GM10847 (cell line): ENCODE measurements around the gene TEPSIN.

ENCODE experiments used
- POLR2A ChIP-seq: IDR thresholded peaks from 2 replicates; pipeline ENCODE4 v1.6.1; 2011; ENCODE audit not compliant: insufficient read length; ENCODE audit errors: extremely low read depth

Gene TEPSIN

GRCh38 chr17:81194941-81195901 lies 43.6 kb downstream of the TEPSIN start:
- no peak for TF ChIP-seq POLR2A

GRCh38 chr17:81194225-81194760 lies 44.6 kb downstream of the TEPSIN start:
- no peak for TF ChIP-seq POLR2A

- no peak for TF ChIP-seq POLR2A
These were observed 45.2 kb downstream of the TEPSIN start for GRCh38 chr17:81193470-81194224.

GRCh38 chr17:81193051-81193410 lies 45.8 kb downstream of the TEPSIN start:
- TF ChIP-seq POLR2A = no peak

DNA sequence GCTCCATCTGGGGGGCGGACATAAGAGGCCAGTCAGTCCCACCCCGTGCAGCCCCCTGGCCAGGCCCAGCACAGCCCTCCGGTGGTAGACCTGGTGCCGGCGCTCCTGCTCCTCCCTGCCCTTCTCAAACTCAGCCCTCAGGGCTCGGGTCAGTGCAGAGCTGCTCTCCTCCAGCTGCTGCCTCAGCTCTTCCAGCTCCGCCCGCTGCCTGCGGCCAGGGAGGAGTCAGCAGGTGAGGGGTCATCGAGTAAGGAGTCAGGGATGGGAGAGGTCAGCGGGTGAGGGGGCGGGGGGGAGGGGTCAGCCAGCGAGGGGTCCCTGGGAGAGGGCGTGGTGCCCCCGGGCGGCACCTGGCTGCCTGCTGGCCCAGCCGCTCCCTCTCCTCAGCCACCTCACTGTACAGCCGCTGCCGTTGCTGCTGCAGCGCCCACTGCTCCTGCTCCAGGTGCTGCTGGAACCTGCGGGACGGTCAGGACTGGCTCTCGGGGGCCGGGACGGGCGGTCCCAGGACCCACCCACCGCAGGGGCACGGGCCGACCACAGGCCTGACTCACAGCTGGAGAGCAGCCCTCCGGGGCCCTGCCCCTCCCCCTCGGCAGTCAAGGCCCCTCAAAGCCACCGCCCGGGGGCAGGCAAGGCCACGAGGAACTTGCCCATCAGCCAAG lies 46.3 kb downstream of the TEPSIN start:
- no peak for TF ChIP-seq POLR2A

DNA sequence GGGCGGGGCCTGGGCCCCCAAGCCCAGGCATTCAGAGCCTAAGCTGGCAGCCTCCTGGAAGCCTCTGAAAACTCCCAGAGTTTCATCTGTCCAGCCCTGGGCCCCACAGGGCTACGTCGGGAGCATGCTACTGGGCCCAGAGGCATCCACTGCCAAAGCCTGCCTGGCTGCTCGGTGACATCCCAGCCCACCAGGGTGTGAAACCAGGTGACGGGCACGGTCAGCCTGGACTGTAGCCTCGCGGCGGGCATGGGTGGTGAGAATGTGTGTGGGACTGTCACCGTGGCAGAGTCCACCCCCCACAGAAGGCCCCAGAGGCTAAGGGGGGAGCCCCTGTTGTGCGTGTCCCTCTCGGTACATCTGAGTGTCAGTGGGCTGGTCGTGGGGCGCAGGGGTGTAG lies 47.2 kb downstream of the TEPSIN start:
- TF ChIP-seq POLR2A = no peak

DNA sequence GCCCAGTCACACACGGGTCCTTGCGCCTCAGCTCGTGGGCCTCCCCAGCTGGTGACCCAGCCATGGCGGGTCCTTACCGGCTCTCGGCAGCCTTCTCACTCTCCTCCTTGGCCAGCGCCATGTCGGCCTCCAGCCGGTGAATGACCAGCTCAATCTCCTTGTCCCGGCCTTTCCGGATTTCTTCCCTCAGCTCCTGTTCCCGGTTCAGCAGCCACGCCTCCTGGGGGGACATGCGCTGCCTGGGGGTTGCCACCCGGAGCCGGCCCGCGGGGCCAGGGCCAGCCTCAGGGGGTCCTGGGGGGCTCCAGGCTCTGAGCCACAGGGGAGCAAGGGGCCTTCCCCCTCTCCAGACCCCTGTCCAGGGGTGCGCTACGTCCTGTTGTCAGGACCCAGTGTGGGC lies 47.7 kb downstream of the TEPSIN start:
- TF ChIP-seq POLR2A = no peak

GRCh38 chr17:81190591-81190990 lies 48.3 kb downstream of the TEPSIN start:
- TF ChIP-seq POLR2A = no peak

DNA sequence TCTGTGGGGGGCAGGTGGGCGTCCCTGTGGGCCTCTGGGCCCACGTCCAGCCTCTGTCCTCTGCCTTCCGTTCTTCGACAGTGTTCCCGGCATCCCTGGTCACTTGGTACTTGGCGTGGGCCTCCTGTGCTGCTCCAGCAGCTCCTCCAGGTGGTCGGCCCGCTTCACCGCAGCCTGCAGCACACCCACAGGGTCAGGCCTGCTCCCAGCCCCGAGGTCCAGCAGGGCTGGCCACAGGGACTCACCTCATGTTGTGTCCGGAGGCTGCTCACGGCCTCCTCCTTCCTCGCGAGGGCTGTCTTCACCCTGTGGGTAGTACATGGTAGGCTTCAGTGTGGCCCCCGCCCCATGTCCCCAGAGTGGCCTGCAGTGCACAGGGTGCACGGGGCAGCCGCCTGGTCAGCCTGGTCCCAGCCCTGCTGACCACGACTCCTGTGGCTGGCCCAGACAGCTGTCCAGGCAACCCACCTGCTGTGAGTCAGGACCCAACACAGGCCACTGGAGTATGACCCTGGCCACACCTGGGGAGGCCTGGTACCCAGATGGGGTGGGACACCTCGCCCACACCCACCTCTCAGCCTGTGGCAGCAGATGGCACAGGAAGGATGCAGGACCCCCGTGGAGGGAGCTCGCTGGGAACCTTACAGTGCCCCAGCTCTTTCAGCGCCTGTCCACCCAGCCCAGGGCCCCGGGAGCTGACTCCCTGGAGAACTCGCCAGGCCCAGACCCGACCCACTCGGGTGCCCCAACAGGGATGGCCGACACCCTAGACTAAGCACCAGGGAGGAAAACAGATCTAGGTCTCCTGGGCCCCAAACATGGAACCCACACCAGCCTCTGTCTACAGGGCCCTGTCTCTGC lies 49.0 kb downstream of the TEPSIN start:
- no peak for TF ChIP-seq POLR2A

DNA sequence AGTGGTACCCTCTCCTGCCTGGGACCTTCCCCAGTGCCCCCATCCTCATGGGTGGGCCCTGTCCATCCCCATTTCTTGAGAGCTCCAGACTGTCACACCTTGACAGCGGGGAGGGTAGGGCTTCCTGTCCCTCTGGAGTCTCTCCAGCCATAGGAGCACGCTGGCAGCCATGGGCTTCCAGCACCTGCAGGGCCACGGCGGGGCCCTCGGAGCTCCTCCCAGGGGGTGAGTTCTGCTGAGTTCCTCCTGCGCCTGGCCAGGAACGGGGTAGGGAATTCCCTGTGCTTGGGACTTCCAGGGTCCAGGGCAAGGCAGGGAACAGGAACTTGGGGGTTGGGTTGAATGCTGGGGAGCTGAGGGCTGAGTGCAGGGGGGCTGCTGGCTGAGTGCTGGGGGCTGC lies 49.8 kb downstream of the TEPSIN start:
- no peak for TF ChIP-seq POLR2A

DNA sequence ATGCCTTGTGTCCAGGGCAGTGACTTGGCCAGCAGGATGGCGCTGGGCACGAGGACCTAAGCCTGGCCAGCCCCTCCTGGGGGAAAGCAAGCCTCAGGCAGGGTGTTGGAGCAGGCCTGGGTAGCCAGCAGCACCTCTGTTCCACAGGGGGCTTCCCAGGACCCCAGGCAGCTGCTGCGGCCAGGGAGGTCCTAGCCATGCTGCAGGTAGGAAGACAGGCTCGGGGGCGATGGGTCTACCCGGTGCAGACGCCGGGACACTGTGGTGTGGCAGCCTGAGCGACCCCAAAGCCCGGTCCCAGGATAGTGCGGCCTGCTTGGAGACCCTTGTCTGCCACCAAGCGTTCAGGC lies 50.4 kb downstream of the TEPSIN start:
- TF ChIP-seq POLR2A = no peak

DNA sequence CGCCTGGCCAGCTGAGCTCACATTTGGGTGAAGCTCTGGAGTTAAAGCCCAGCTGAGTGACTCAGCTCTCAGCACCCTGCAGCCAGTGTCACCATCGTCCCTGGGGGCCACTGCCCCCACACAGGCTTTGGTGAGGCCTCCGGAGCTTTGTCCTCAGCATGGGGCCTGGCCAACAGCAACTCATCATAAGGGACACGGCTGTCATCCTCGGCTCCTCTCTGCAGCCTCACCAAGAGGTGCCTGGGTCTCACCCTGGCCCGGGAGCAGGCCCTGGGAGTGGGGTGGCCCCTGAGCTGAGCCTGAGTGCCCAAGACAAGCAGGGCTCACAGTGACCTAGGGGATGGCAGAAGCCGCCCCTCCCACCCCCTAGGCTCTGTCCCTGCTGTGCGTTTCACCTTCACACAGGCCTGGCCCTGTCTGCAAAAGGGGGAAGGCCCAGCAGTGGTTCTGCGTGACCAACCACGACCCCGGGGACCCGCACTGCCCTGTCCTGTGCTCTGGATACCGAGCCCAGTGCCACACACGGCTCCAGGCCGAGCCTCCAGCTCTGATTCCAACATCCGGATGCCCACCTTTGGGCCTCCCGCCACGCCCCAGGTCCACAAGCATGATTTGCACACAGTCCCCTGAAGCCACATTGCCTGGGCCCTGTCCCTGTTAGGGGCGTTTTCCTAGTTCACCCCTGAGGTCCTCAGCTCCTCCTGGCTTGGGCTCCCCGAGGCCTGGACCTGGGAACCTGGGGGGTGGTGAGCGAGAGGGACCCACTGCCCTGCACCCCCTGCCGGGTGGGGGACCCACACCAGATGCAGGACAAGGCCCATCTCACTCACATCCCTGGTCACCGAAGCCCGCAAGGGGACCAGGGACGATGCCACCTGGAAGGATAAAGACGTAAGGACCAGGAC lies 51.0 kb downstream of the TEPSIN start:
- TF ChIP-seq POLR2A = no peak

DNA sequence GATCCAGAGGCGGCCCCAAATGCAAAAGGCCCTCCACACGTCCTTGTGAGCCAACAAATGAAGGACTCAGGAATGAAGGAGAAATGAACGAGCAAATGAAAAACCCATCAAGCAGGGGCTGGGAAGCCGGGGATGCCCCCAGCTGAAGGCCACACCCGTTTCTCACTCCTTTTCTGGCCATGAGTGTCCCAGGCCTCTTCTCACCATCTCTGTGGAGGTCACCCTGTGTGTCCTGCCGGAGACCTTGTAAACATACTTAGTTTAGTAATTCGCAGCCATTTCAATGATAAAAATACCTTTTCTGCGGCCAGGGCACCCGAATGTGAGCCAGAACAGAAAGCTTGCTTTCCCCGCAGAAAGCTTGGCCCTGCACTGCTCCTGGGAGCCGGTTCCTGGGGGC lies 51.7 kb downstream of the TEPSIN start:
- no peak for TF ChIP-seq POLR2A

DNA sequence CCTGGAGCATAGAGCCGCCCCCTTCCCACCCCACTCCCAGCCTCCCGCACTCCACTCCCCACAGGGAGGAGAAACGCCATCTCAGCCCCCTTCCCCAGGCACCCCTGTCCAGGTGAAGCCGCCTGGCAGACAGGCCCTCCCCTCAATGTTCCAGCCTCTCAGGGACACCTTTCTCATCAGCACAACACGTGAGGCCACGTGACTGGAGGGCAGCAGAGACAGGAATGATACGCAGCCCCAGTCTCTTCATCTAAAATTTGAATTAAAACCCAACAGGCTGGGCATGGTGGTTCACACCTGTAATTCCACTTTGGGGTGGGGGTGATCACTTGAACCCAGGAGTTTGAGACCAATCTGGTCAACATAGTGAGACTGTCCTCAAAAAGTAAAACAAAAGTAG lies 52.7 kb downstream of the TEPSIN start:
- TF ChIP-seq POLR2A = no peak

- no peak for TF ChIP-seq POLR2A
These were observed 54.3 kb downstream of the TEPSIN start for GRCh38 chr17:81184555-81184954.
